GM18502 (cell line): Measurements from ENCODE around the gene RTCA.

Experiments
- ATAC-seq: cut with Tn5 transposase; IDR thresholded peaks from one replicate; pipeline ENCODE4 v1.9.1; 2021; ENCODE audit warnings: mild to moderate bottlenecking; ENCODE audit not compliant: unreplicated experiment, poor library complexity

Gene RTCA

DNA sequence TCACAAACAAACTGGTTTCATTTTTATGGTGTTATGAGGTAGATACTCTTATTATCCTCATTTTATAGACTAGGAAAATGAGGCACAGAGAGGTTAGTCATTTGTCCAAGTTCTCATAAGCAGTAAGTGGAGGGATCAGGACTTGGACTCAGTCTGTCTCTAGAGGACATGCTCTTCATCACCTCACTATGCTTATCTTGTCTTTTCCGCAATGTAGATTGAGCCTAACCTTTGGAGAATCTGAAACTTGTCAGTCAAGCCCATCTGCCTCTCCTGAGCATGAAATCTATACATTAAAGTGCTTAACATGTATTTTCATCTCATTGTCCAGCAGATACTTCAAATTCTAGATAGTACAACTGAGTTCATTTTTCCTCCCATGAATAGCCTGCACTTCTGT lies 74.5 kb downstream of the RTCA start:
- ATAC-seq, result no peak

DNA sequence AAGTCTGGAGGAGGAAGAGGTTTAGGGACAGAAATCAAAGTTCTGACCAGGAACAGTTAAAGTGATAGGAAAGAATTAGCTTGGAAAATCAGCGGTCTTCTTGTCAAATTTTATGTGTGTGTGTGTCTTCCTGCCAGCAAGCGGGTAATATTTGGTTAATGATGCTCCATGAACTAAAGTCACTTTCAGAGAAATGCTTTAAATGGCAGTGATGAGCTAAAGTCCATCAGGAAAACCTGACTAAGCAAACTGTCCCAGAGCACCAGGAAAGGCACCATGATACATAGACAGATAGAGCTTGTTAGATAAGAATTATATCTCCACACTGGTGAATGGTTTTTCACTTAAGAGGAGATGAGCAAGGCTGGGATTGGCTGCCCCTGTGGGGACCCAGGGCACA lies 76.3 kb downstream of the RTCA start:
- no peak for ATAC-seq
